Karpas-422 (cell line): ENCODE results near the gene PLCE1. TPM values are rescaled to one million over a fixed set of nuclear protein-coding genes. Genes with fewer than 3 reads are reported as not detected.

Experiments used
- total RNA-seq: library from RNA; depleted of rRNA; stranded (reverse); fragments of >200 nt; shearing (Covaris generic); gene quantifications from 2 replicates; pipeline ENCODE4 v1.2.3, GENCODE V29; 2014; ENCODE audit warnings: low replicate concordance; rRNA removed

The PLCE1 gene
- total RNA-seq, 1 experiment from 2014 or later = not detected

Other genes starting within 250 kb of the PLCE1 start
- gene LGI1, start 236.0 kb upstream of the PLCE1 start, total RNA-seq = not detected in 2 replicates
- 1.5 and 2.1 TPM in 2 replicates for gene SLC35G1, start 100.0 kb upstream of the PLCE1 start, total RNA-seq